ENCODE results near the gene FDCSP.

GRCh38 chr4:70251250-70251944, 25.5 kb downstream of the FDCSP start:
- TF ChIP-seq CTCF (IDR thresholded peaks at IDR 0.05 in 4 of 5, conservative IDR thresholded peaks at IDR 0.05 in 1 of 5) (no peak), POLR2A (IDR thresholded peaks at IDR 0.05) (no peak)

Measured in gastrocnemius medialis (tissue), 4 donors.